Measurements from ENCODE around the gene RIOX2. TPM values are rescaled to one million over a fixed set of nuclear protein-coding genes. Genes with fewer than 3 reads are reported as not detected.
"Not testable (repeated sequence)": the region's sequence is repeated elsewhere in the genome, so short reads cannot be mapped to it uniquely, and the experiment has no call there.

The RIOX2 gene
- total RNA-seq, 2 donors from 2014 or later, result 28.0 to 61.5 TPM

- peaks cover 29% of the 10 kb centered on the region for H3K36me3 Mint-ChIP-seq (ENCODE audit: low read depth)
- no peak overlapping the region for H3K4me3 Mint-ChIP-seq
Observed at GRCh38 chr3:97930018-97930417, 42.2 kb downstream of the RIOX2 start.

GRCh38 chr3:97928986-97929385, 43.2 kb downstream of the RIOX2 start:
- H3K4me1 Mint-ChIP-seq, result no peaks in the 10 kb centered on the region
- no peak overlapping the region for H3K4me3 Mint-ChIP-seq
- H3K27ac Mint-ChIP-seq, result no peak overlapping the region
- H3K9me3 Mint-ChIP-seq, result peaks cover 7% of the 10 kb centered on the region
- H3K27me3 Mint-ChIP-seq, result no peaks in the 10 kb centered on the region
- no peak for ATAC-seq (replicated peaks)
- H3K36me3 Mint-ChIP-seq (ENCODE audit: low read depth), result peaks cover 29% of the 10 kb centered on the region

More at GRCh38 chr3:97930018-97930417, 42.2 kb downstream of the RIOX2 start:
- Mint-ChIP-seq H3K9me3 (peaks cover 7% of the 10 kb centered on the region), H3K27me3 (no peaks in the 10 kb centered on the region), H3K27ac (no peak overlapping the region), H3K4me1 (no peaks in the 10 kb centered on the region)
- no peak for ATAC-seq (replicated peaks)

GRCh38 chr3:97927704-97928103, 44.5 kb downstream of the RIOX2 start:
- Mint-ChIP-seq H3K4me1 (no peaks in the 10 kb centered on the region), H3K27me3 (no peaks in the 10 kb centered on the region), H3K27ac (no peak overlapping the region), H3K9me3 (peaks cover 7% of the 10 kb centered on the region), H3K4me3 (no peak overlapping the region), H3K36me3 (ENCODE audit: low read depth) (peaks cover 38% of the 10 kb centered on the region)
- ATAC-seq (replicated peaks), result no peak

GRCh38 chr3:97917813-97918536, 54.3 kb downstream of the RIOX2 start:
- Mint-ChIP-seq H3K4me3 (no peak overlapping the region), H3K9me3 (no peaks in the 10 kb centered on the region), H3K27ac (no peak overlapping the region), H3K4me1 (peaks cover 3% of the 10 kb centered on the region), H3K27me3 (no peaks in the 10 kb centered on the region), H3K36me3 (ENCODE audit: low read depth) (peaks cover 81% of the 10 kb centered on the region)
- ATAC-seq (replicated peaks), result no peak

GRCh38 chr3:97916576-97916975, 55.7 kb downstream of the RIOX2 start:
- H3K36me3 Mint-ChIP-seq (ENCODE audit: low read depth), result peaks cover 72% of the 10 kb centered on the region
- H3K27ac Mint-ChIP-seq, result no peak overlapping the region
- H3K4me3 Mint-ChIP-seq, result no peak overlapping the region
- H3K27me3 Mint-ChIP-seq, result no peaks in the 10 kb centered on the region
- H3K9me3 Mint-ChIP-seq, result no peaks in the 10 kb centered on the region
- H3K4me1 Mint-ChIP-seq, result peaks cover 7% of the 10 kb centered on the region
- ATAC-seq (replicated peaks), result no peak

- peaks cover 50% of the 10 kb centered on the region for H3K36me3 Mint-ChIP-seq (ENCODE audit: low read depth)
Observed at GRCh38 chr3:97914388-97914787, 57.8 kb downstream of the RIOX2 start.

GRCh38 chr3:97911459-97911858, 60.8 kb downstream of the RIOX2 start:
- H3K4me1 Mint-ChIP-seq, result peaks cover 16% of the 10 kb centered on the region
- no peak for ATAC-seq (replicated peaks)
- H3K27me3 Mint-ChIP-seq, result no peaks in the 10 kb centered on the region
- H3K36me3 Mint-ChIP-seq (ENCODE audit: low read depth), result peaks cover 22% of the 10 kb centered on the region
- H3K27ac Mint-ChIP-seq, result peak overlapping the region; percentile 5
- H3K4me3 Mint-ChIP-seq, result peak overlapping the region; percentile 67
- no peaks in the 10 kb centered on the region for H3K9me3 Mint-ChIP-seq

More at GRCh38 chr3:97914388-97914787, 57.8 kb downstream of the RIOX2 start:
- no peaks in the 10 kb centered on the region for H3K9me3 Mint-ChIP-seq
- ATAC-seq (replicated peaks), result no peak
- H3K27ac Mint-ChIP-seq, result no peak overlapping the region
- H3K4me1 Mint-ChIP-seq, result peaks cover 16% of the 10 kb centered on the region
- no peaks in the 10 kb centered on the region for H3K27me3 Mint-ChIP-seq
- no peak overlapping the region for H3K4me3 Mint-ChIP-seq

- peaks cover 18% of the 10 kb centered on the region for H3K36me3 Mint-ChIP-seq (ENCODE audit: low read depth)
- H3K4me3 Mint-ChIP-seq, result peak overlapping the region; percentile 67
- H3K27ac Mint-ChIP-seq, result peak overlapping the region; percentile 5
- peak; percentile 51 for ATAC-seq (replicated peaks)
- peaks cover 16% of the 10 kb centered on the region for H3K4me1 Mint-ChIP-seq
- H3K27me3 Mint-ChIP-seq, result no peaks in the 10 kb centered on the region
- H3K9me3 Mint-ChIP-seq, result no peaks in the 10 kb centered on the region
Observed at GRCh38 chr3:97910931-97911351, 61.3 kb downstream of the RIOX2 start.

- ATAC-seq (replicated peaks); H3K9me3 Mint-ChIP-seq; H3K27me3 Mint-ChIP-seq: not testable (repeated sequence)
- H3K27ac Mint-ChIP-seq, result peak overlapping the region; percentile 5
- H3K4me1 Mint-ChIP-seq, result peaks cover 16% of the 10 kb centered on the region
- H3K4me3 Mint-ChIP-seq, result peak overlapping the region; percentile 67
- H3K36me3 Mint-ChIP-seq (ENCODE audit: low read depth), result peaks cover 15% of the 10 kb centered on the region
Observed at GRCh38 chr3:97910236-97910831, 61.9 kb downstream of the RIOX2 start.

- not testable (repeated sequence) for H3K27ac Mint-ChIP-seq; H3K9me3 Mint-ChIP-seq; H3K27me3 Mint-ChIP-seq; ATAC-seq (replicated peaks)
- Mint-ChIP-seq H3K36me3 (ENCODE audit: low read depth) (peaks cover 12% of the 10 kb centered on the region), H3K4me3 (peak overlapping the region; percentile 67), H3K4me1 (peaks cover 16% of the 10 kb centered on the region)
Observed at GRCh38 chr3:97909830-97910229, 62.4 kb downstream of the RIOX2 start.

GRCh38 chr3:97901313-97902248, 70.7 kb downstream of the RIOX2 start:
- Mint-ChIP-seq H3K27me3 (no peaks in the 10 kb centered on the region), H3K4me1 (no peaks in the 10 kb centered on the region), H3K36me3 (ENCODE audit: low read depth) (peaks cover 38% of the 10 kb centered on the region), H3K4me3 (no peak overlapping the region), H3K27ac (no peak overlapping the region), H3K9me3 (no peaks in the 10 kb centered on the region)
- ATAC-seq (replicated peaks), result no peak

GRCh38 chr3:97899331-97899730, 72.9 kb downstream of the RIOX2 start:
- Mint-ChIP-seq H3K27ac (no peak overlapping the region), H3K4me1 (no peaks in the 10 kb centered on the region), H3K36me3 (ENCODE audit: low read depth) (peaks cover 47% of the 10 kb centered on the region), H3K4me3 (no peak overlapping the region), H3K9me3 (no peaks in the 10 kb centered on the region), H3K27me3 (no peaks in the 10 kb centered on the region)
- no peak for ATAC-seq (replicated peaks)

- Mint-ChIP-seq H3K36me3 (ENCODE audit: low read depth) (peaks cover 50% of the 10 kb centered on the region), H3K27ac (no peak overlapping the region), H3K27me3 (no peaks in the 10 kb centered on the region), H3K9me3 (no peaks in the 10 kb centered on the region), H3K4me3 (no peak overlapping the region), H3K4me1 (no peaks in the 10 kb centered on the region)
- ATAC-seq (replicated peaks), result no peak
Observed at GRCh38 chr3:97896547-97896946, 75.7 kb downstream of the RIOX2 start.

GRCh38 chr3:97896129-97896528, 76.1 kb downstream of the RIOX2 start:
- no peaks in the 10 kb centered on the region for H3K9me3 Mint-ChIP-seq
- ATAC-seq (replicated peaks), result no peak
- H3K27ac Mint-ChIP-seq, result no peak overlapping the region
- no peaks in the 10 kb centered on the region for H3K27me3 Mint-ChIP-seq
- H3K4me1 Mint-ChIP-seq, result no peaks in the 10 kb centered on the region
- no peak overlapping the region for H3K4me3 Mint-ChIP-seq
- H3K36me3 Mint-ChIP-seq (ENCODE audit: low read depth), result peaks cover 48% of the 10 kb centered on the region
